ENCODE data around the gene UNC5B. TPM values are rescaled to one million over a fixed set of nuclear protein-coding genes. Genes with fewer than 3 reads are reported as not detected.

Gene UNC5B
- total RNA-seq, 1 experiment from 2014 or later = 22.0 TPM

- peaks cover 0 to 6% of the 10 kb centered on the region in 2 experiments; a peak in 1 of 4 replicates for H3K36me3 ChIP-seq (ENCODE audit: control insufficient read depth in 1 of 2, insufficient read depth in 2 of 2, low read length in 2 of 2)
- no peaks in the 10 kb centered on the region for H3K79me2 ChIP-seq (ENCODE audit: insufficient read depth, low read length)
- H3K4me3 ChIP-seq (replicated peaks in 1 of 2; ENCODE audit: low read depth in 1 of 2, low read length in 2 of 2) = no peak overlapping the region
- H2AFZ ChIP-seq (ENCODE audit: low read depth, low read length, poor library complexity, severe bottlenecking) = no peak overlapping the region
- ChIA-PET POLR2A (no interaction called here), RAD21 (ENCODE audit: low non-redundant PET in 1 of 2, low total read pairs in 2 of 2, uncharacterized antibody in 2 of 2, unreplicated experiment in 2 of 2) (no interaction called here), CTCF (no interaction called here)
- no peaks in the 10 kb centered on the region for H3K27me3 ChIP-seq (ENCODE audit: insufficient read depth, low read length)
- no peak overlapping the region for H3K27ac ChIP-seq (ENCODE audit: low read depth, low read length)
- intact Hi-C loops (cut with micrococcal nuclease) = no loop called here
- H3K4me2 ChIP-seq (ENCODE audit: low read length) = no peak overlapping the region
- BruUV-seq (replicated peaks) = no TSS peak
- TF ChIP-seq RAD21 (IDR thresholded peaks at IDR 0.05; ENCODE audit: low read depth) = no peak
- TF ChIP-seq EZH2 (IDR thresholded peaks at IDR 0.05) = no peak
- TF ChIP-seq POLR2A (IDR thresholded peaks at IDR 0.05; ENCODE audit: borderline replicate concordance, extremely low read depth, insufficient read depth, insufficient read length) = no peak
- no peak for TF ChIP-seq SP1 (IDR thresholded peaks at IDR 0.05; ENCODE audit: low read depth)
- no peak for TF ChIP-seq REST (IDR thresholded peaks at IDR 0.05; ENCODE audit: low read depth)
- no peak for TF ChIP-seq SIN3A (IDR thresholded peaks at IDR 0.05; ENCODE audit: low read depth)
- ATAC-seq (no peak), DNase-seq (ENCODE audit: low read depth, low spot score) (no peak)
- no peaks in the 10 kb centered on the region for H3K9me3 ChIP-seq (ENCODE audit: control insufficient read depth in 1 of 2, insufficient read depth in 1 of 2, low read depth in 1 of 2, low read length in 2 of 2)
- no peak overlapping the region for H3K9ac ChIP-seq (ENCODE audit: low read length)
- H4K20me1 ChIP-seq (ENCODE audit: insufficient read depth) = no peaks in the 10 kb centered on the region
- H3K9me2 ChIP-seq (ENCODE audit: insufficient read depth) = no peaks in the 10 kb centered on the region
- peaks cover 0 to 4% of the 10 kb centered on the region in 2 experiments; a peak in 2 of 4 replicates for H3K4me1 ChIP-seq (ENCODE audit: control insufficient read depth in 1 of 2, insufficient read depth in 2 of 2, low read length in 2 of 2)
Measured at GRCh38 chr10:71301371-71301916, 89.1 kb downstream of the UNC5B start.

GRCh38 chr10:71302451-71302850, 90.1 kb downstream of the UNC5B start:
- Histone ChIP-seq H3K4me3 (replicated peaks in 1 of 2; ENCODE audit: low read depth in 1 of 2, low read length in 2 of 2) (no peak overlapping the region), H3K9me3 (ENCODE audit: control insufficient read depth in 1 of 2, insufficient read depth in 1 of 2, low read depth in 1 of 2, low read length in 2 of 2) (no peaks in the 10 kb centered on the region), H3K4me1 (ENCODE audit: control insufficient read depth in 1 of 2, insufficient read depth in 2 of 2, low read length in 2 of 2) (peaks cover 0 to 8% of the 10 kb centered on the region in 2 experiments; a peak in 2 of 4 replicates), H3K9me2 (ENCODE audit: insufficient read depth) (no peaks in the 10 kb centered on the region), H3K27ac (ENCODE audit: low read depth, low read length) (no peak overlapping the region), H3K36me3 (ENCODE audit: control insufficient read depth in 1 of 2, insufficient read depth in 2 of 2, low read length in 2 of 2) (peaks cover 0 to 6% of the 10 kb centered on the region in 2 experiments; a peak in 1 of 4 replicates), H3K27me3 (ENCODE audit: insufficient read depth, low read length) (no peaks in the 10 kb centered on the region), H4K20me1 (ENCODE audit: insufficient read depth) (no peaks in the 10 kb centered on the region), H2AFZ (ENCODE audit: low read depth, low read length, poor library complexity, severe bottlenecking) (no peak overlapping the region), H3K4me2 (ENCODE audit: low read length) (no peak overlapping the region), H3K9ac (ENCODE audit: low read length) (no peak overlapping the region), H3K79me2 (ENCODE audit: insufficient read depth, low read length) (no peaks in the 10 kb centered on the region)
- ChIA-PET POLR2A (no interaction called here), CTCF (no interaction called here), RAD21 (ENCODE audit: low non-redundant PET in 1 of 2, low total read pairs in 2 of 2, uncharacterized antibody in 2 of 2, unreplicated experiment in 2 of 2) (no interaction called here)
- intact Hi-C loops (cut with micrococcal nuclease) = no loop called here
- ATAC-seq = no peak
- BruUV-seq (replicated peaks) = TSS peak; percentile 39
- no peak for TF ChIP-seq EGR1 (IDR thresholded peaks at IDR 0.05; ENCODE audit: low read depth)
- DNase-seq (ENCODE audit: low read depth, low spot score) = no peak

Measured in HCT116 (cell line).